ES-I3 (cell line): Measurements from ENCODE around the gene TOMT.
"Not testable (repeated sequence)": the region's sequence is repeated elsewhere in the genome, so short reads cannot be mapped to it uniquely, and the experiment has no call there.

Experiments used
- H3K36me3 ChIP-seq: 2 replicates; pipeline ENCODE4 v1.6.1; 2013; ENCODE audit warnings: mild to moderate bottlenecking, low read length, control low read depth, moderate library complexity; ENCODE audit not compliant: insufficient read depth
- H3K4me1 ChIP-seq: 2 replicates; pipeline ENCODE4 v1.6.1; 2013; ENCODE audit warnings: mild to moderate bottlenecking, control low read depth, low read length; ENCODE audit not compliant: insufficient read depth
- H3K9ac ChIP-seq: 2 replicates; pipeline ENCODE4 v1.6.1; 2013; ENCODE audit warnings: low read depth, mild to moderate bottlenecking, low read length, moderate library complexity
- H3K9me3 ChIP-seq: 2 replicates; pipeline ENCODE4 v1.6.1; 2013; ENCODE audit warnings: mild to moderate bottlenecking, low read length, moderate library complexity; ENCODE audit not compliant: control insufficient read depth, insufficient read depth

The TOMT gene

GRCh38 chr11:72146625-72147024 lies 40.9 kb downstream of the TOMT start:
- H3K4me1 ChIP-seq, result no peaks in the 10 kb centered on the region
- H3K9ac ChIP-seq, result no peak overlapping the region
- H3K36me3 ChIP-seq, result no peaks in the 10 kb centered on the region
- H3K9me3 ChIP-seq, result no peaks in the 10 kb centered on the region

GRCh38 chr11:72150882-72151281 lies 45.2 kb downstream of the TOMT start:
- no peak overlapping the region for H3K9ac ChIP-seq
- no peaks in the 10 kb centered on the region for H3K9me3 ChIP-seq
- no peaks in the 10 kb centered on the region for H3K4me1 ChIP-seq
- H3K36me3 ChIP-seq, result no peaks in the 10 kb centered on the region

- not testable (repeated sequence) for H3K4me1 ChIP-seq, H3K9me3 ChIP-seq, H3K36me3 ChIP-seq, H3K9ac ChIP-seq
Observed at GRCh38 chr11:72153874-72154273, 48.1 kb downstream of the TOMT start.

- no peak overlapping the region for H3K9ac ChIP-seq
- no peaks in the 10 kb centered on the region for H3K36me3 ChIP-seq
- H3K9me3 ChIP-seq, result no peaks in the 10 kb centered on the region
- H3K4me1 ChIP-seq, result no peaks in the 10 kb centered on the region
Observed at GRCh38 chr11:72154816-72155215, 49.1 kb downstream of the TOMT start.

- Histone ChIP-seq H3K36me3 (no peaks in the 10 kb centered on the region), H3K9ac (no peak overlapping the region), H3K9me3 (no peaks in the 10 kb centered on the region), H3K4me1 (no peaks in the 10 kb centered on the region)
Observed at GRCh38 chr11:72155751-72156150, 50.0 kb downstream of the TOMT start.

GRCh38 chr11:72157131-72157530 lies 51.4 kb downstream of the TOMT start:
- Histone ChIP-seq H3K9ac (no peak overlapping the region), H3K4me1 (no peaks in the 10 kb centered on the region), H3K36me3 (no peaks in the 10 kb centered on the region), H3K9me3 (no peaks in the 10 kb centered on the region; the same call in 1 of the 2 replicates)
